ENCODE results near the gene RFC1. TPM values are rescaled to one million over a fixed set of nuclear protein-coding genes. Genes with fewer than 3 reads are reported as not detected.
"Not testable (repeated sequence)": the region's sequence is repeated elsewhere in the genome, so short reads cannot be mapped to it uniquely, and the experiment has no call there.

The RFC1 gene, protein sequence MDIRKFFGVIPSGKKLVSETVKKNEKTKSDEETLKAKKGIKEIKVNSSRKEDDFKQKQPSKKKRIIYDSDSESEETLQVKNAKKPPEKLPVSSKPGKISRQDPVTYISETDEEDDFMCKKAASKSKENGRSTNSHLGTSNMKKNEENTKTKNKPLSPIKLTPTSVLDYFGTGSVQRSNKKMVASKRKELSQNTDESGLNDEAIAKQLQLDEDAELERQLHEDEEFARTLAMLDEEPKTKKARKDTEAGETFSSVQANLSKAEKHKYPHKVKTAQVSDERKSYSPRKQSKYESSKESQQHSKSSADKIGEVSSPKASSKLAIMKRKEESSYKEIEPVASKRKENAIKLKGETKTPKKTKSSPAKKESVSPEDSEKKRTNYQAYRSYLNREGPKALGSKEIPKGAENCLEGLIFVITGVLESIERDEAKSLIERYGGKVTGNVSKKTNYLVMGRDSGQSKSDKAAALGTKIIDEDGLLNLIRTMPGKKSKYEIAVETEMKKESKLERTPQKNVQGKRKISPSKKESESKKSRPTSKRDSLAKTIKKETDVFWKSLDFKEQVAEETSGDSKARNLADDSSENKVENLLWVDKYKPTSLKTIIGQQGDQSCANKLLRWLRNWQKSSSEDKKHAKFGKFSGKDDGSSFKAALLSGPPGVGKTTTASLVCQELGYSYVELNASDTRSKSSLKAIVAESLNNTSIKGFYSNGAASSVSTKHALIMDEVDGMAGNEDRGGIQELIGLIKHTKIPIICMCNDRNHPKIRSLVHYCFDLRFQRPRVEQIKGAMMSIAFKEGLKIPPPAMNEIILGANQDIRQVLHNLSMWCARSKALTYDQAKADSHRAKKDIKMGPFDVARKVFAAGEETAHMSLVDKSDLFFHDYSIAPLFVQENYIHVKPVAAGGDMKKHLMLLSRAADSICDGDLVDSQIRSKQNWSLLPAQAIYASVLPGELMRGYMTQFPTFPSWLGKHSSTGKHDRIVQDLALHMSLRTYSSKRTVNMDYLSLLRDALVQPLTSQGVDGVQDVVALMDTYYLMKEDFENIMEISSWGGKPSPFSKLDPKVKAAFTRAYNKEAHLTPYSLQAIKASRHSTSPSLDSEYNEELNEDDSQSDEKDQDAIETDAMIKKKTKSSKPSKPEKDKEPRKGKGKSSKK
- total RNA-seq, result 100 to 1,000 TPM in 1 of 4 donors, 10 to 100 TPM in 3; 54.7 to 166 (median 77.6) TPM

DNA sequence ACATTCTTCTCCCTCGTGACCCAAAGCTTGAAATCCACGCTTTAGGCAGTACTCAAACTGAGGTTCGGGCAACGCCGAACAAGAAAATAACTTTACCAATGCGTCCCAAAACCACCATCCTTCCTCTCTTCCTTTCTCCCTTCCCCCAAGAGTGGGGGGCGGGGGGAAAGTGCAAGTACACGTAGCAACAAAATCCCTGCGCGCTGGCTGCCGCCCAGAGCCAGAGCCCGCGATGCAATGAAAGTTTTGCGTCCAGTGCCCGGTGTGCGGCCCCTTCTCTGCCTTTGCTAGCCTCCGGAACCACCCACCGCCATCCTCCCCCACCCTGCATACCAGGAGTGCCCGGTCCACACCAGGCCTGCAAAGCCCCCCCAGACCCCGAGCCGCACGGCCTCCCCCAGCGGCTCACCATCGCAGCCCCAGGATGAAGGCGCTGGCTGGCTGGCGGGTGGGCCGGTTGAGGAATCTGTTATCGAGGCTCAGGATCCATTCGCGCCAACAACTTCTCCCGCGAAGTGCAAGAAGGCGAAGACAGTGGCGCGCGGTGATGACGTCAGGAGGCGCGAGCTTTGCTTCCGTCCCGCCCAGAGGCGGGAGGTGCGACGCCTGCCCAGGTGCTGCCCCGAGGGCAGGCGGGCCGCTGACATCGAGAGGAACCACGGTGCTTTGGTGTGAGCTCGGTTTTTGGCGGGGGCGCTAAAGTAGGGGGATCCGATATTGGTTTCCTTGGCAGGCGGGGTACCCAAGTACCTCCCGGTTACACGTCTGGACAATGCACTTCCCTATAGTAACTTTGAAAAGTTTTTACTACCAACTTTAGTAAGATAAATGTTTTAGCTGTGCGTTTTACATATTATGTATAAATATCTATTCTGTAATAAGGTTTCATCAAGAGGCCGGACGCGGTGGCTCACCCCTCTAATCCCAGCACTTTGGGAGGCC, at the start of gene RFC1:
TSS of gene RFC1 (minus strand) at position 533 of the 942 bp plus-strand sequence. CDS start at position 412, 121 bp downstream.
- Histone ChIP-seq H3K36me3 (no peaks in the 10 kb centered on the region), H3K9me3 (no peaks in the 10 kb centered on the region), H3K27me3 (no peaks in the 10 kb centered on the region), H3K4me3 (peak within 1 kb of the TSS; percentile 84 to 87), H3K4me1 (no peaks in the 10 kb centered on the region), H3K27ac (peak within 1 kb of the TSS; percentile 90 to 91)
- TF ChIP-seq, protein P1, sequence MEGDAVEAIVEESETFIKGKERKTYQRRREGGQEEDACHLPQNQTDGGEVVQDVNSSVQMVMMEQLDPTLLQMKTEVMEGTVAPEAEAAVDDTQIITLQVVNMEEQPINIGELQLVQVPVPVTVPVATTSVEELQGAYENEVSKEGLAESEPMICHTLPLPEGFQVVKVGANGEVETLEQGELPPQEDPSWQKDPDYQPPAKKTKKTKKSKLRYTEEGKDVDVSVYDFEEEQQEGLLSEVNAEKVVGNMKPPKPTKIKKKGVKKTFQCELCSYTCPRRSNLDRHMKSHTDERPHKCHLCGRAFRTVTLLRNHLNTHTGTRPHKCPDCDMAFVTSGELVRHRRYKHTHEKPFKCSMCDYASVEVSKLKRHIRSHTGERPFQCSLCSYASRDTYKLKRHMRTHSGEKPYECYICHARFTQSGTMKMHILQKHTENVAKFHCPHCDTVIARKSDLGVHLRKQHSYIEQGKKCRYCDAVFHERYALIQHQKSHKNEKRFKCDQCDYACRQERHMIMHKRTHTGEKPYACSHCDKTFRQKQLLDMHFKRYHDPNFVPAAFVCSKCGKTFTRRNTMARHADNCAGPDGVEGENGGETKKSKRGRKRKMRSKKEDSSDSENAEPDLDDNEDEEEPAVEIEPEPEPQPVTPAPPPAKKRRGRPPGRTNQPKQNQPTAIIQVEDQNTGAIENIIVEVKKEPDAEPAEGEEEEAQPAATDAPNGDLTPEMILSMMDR (IDR thresholded peaks at IDR 0.05), result peak in 1 of 4 experiments; percentile 5
- TF ChIP-seq POLR2A (IDR thresholded peaks at IDR 0.05), result peak in 1 of 2 donors; percentile 46
- peak; percentile 86 to 91 for DNase-seq
- intact Hi-C loops (cut with DNase I; ENCODE audit: low total_unique reads), result no loop called here

DNA sequence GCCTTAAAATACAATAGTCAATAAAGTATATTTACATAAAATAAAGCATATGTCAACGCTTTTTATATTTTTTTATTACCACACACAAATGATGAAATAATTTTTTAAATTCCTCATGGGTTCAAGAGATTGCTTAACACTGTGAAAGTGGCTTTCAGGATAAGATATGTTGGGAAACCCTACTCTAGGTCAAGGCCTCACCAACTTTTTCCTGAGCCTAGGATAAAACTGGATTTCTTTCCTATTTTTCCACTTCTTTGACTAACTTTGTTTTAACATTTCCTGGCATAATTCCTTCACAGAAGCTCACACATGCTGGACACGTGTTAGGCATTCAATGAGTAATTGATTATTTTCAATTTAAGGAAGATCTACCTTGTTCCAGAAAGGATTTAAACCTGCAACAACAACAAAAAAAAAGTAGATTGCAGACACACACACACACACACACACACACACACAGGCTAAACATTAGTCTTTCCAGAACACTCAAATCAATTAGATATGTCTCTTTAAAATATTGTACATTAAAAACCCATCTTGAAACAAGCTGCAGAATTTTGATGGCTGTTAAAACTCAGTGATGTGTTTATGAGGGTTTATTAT, 49.6 kb upstream of the RFC1 start:
- DNase-seq, result no peak

DNA sequence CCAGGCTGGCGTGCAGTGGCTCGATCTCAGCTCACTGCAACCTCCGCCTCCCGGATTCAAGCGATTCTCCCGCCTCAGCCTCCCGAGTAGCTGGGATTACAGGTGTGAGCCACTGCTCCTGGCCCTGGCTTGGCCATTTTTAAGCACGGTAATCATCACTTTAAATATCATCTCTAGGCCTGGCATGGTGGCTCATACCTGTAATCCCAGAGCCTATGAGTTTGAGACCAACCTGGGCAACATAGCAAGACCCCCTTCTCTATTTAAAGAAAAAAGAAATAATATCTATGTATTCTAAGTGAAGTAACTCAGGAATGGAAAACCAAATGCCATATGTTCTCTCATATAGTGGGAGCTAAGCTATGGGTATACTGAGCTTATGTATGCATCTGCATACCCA, 45.4 kb upstream of the RFC1 start:
- H3K4me3 ChIP-seq; H3K27me3 ChIP-seq; H3K9me3 ChIP-seq; H3K27ac ChIP-seq; intact Hi-C loops (cut with DNase I; ENCODE audit: low total_unique reads); H3K4me1 ChIP-seq; DNase-seq; H3K36me3 ChIP-seq: not testable (repeated sequence)

More for the DNA sequence above, 49.6 kb upstream of the RFC1 start:
- H3K36me3 ChIP-seq, result no peaks in the 10 kb centered on the region
- no peaks in the 10 kb centered on the region for H3K27me3 ChIP-seq
- H3K4me1 ChIP-seq, result no peaks in the 10 kb centered on the region
- no peak overlapping the region for H3K4me3 ChIP-seq
- TF ChIP-seq, protein P1 (IDR thresholded peaks at IDR 0.05), result no peak
- no peak for TF ChIP-seq POLR2A (IDR thresholded peaks at IDR 0.05)
- intact Hi-C loops (cut with DNase I; ENCODE audit: low total_unique reads), result no loop called here
- no peak overlapping the region for H3K27ac ChIP-seq
- no peaks in the 10 kb centered on the region for H3K9me3 ChIP-seq

DNA sequence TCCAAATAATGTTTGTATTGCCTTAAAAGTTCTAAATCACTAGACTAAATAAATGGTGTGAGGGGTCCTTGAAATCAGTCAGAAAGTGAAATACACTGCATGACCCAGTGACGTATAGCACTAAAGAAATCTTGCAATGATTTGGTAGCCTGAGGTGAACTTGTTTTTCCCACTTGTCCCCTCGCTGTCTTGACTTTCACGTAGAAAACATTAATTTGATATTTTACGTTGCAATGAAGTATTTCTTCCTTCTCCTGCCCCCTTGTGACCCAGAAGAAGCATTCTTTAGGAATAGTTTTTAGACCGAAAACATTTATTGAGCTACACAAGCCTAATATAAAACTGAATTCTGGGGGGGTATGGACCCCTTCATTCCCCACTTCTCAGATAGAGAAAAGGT, 44.3 kb upstream of the RFC1 start:
- no peaks in the 10 kb centered on the region for H3K4me1 ChIP-seq
- H3K27me3 ChIP-seq, result no peaks in the 10 kb centered on the region
- H3K27ac ChIP-seq, result no peak overlapping the region
- no peaks in the 10 kb centered on the region for H3K9me3 ChIP-seq
- H3K4me3 ChIP-seq, result no peak overlapping the region
- no peak for TF ChIP-seq POLR2A (IDR thresholded peaks at IDR 0.05)
- TF ChIP-seq, protein P1 (IDR thresholded peaks at IDR 0.05), result no peak
- intact Hi-C loops (cut with DNase I; ENCODE audit: low total_unique reads), result no loop called here
- DNase-seq, result no peak
- H3K36me3 ChIP-seq, result no peaks in the 10 kb centered on the region

Data from uterus (tissue), 4 donors.